K562 (cell line): Measurements from ENCODE around the gene CACNA2D3. TPM values are rescaled to one million over a fixed set of nuclear protein-coding genes. Genes with fewer than 3 reads are reported as not detected.

Experiments
- ATAC-seq: fragments of 200-7000 bp; cut with Tn5 transposase; 3 replicates; pipeline ENCODE4 v1.9.1; 2020; ENCODE audit warnings: moderate library complexity
- BruUV-seq: library from RNA; stranded (reverse); fragments of 400-500 nt; replicated peaks from 2 replicates; lab custom pipeline; 2021; lab: Mats Ljungman, UMichigan
- CTCF ChIA-PET: fragments of 300-600 bp; formaldehyde crosslinking; extraction: SDS; loops from one replicate; lab custom pipeline; 2021; ENCODE audit warnings: low intra/inter-chr PET ratio; lab: Yijun Ruan, JAX
- POLR2A ChIA-PET: fragments of 300-600, 350-650 bp; sonication (Branson Sonifier 250); formaldehyde crosslinking; extraction: SDS; loops from one replicate; lab custom pipeline; 2021; ENCODE audit warnings: antibody characterized with exemption, inconsistent platforms; lab: Yijun Ruan, JAX
- DNase-seq, 4 experiments: peaks; one replicate each; pipeline versions ENCODE4 v3.0.0 to v3.0.0-alpha.2; 2011 to 2018; ENCODE audit warnings: low spot score in 3 of 4, mixed read lengths in 3 of 4; ENCODE audit errors: extremely low read depth in 1 of 4
- FAIRE-seq: peaks from 2 replicates; lab custom pipeline; 2011; peaks lifted over from hg19 to GRCh38; lab: Jason Lieb, UNC
- H2AFZ ChIP-seq: 2 replicates; pipeline ENCODE4 v1.6.0; 2011; ENCODE audit warnings: low read depth, low read length, control low read depth, inconsistent platforms
- H3K27ac ChIP-seq: fragments of 200-600 bp; 3 replicates; pipeline ENCODE4 v1.8.0; 2011; ENCODE audit warnings: low read depth, mild to moderate bottlenecking, control low read depth, inconsistent platforms, low read length, moderate library complexity, mixed read lengths; ENCODE audit errors: extremely low read depth
- H3K27me3 ChIP-seq, 2 experiments: fragments of 300-600 bp in 1 of 2; 2 replicates in 1 of 2; 3 replicates in 1 of 2; pipeline versions ENCODE4 v1.6.0 to v1.8.0; 2011; ENCODE audit warnings: inconsistent platforms in 2 of 2, low read length in 2 of 2, mild to moderate bottlenecking in 1 of 2, mixed read lengths in 1 of 2, moderate library complexity in 1 of 2; ENCODE audit not compliant: control insufficient read depth in 2 of 2, insufficient read depth in 2 of 2
- H3K36me3 ChIP-seq: fragments of 300-600 bp; 3 replicates; pipeline ENCODE4 v1.8.0; 2011; ENCODE audit warnings: mild to moderate bottlenecking, low read length, inconsistent platforms; ENCODE audit not compliant: control insufficient read depth, insufficient read depth
- H3K4me1 ChIP-seq, 2 experiments: fragments of 200-600 bp in 1 of 2; replicated peaks in 1 of 2; 2 replicates in 1 of 2; 3 replicates in 1 of 2; pipeline versions ENCODE4 v1.5.1 to v1.8.0; 2011; ENCODE audit warnings: inconsistent platforms in 2 of 2, low read length in 2 of 2, mild to moderate bottlenecking in 1 of 2, mixed read lengths in 1 of 2, moderate library complexity in 1 of 2; ENCODE audit not compliant: control insufficient read depth in 2 of 2, insufficient read depth in 2 of 2
- H3K4me2 ChIP-seq: 2 replicates; pipeline ENCODE4 v1.6.1; 2011; ENCODE audit warnings: low read length, control low read depth, inconsistent platforms, mixed read lengths; ENCODE audit not compliant: insufficient read depth
- H3K4me3 ChIP-seq: fragments of 200-600 bp; sonication (generic), shearing (Covaris generic); 2 replicates; pipeline ENCODE4 v1.5.1; 2016; ENCODE audit warnings: control low read depth, inconsistent platforms
- H3K79me2 ChIP-seq: fragments of 200-600 bp; 3 replicates; pipeline ENCODE4 v1.8.0; 2011; ENCODE audit warnings: low read length, inconsistent platforms; ENCODE audit not compliant: control insufficient read depth, insufficient read depth
- H3K9ac ChIP-seq, 2 experiments: 2 replicates each; pipeline versions ENCODE4 v1.6.0 to v1.6.1; 2011; ENCODE audit warnings: low read depth in 2 of 2, low read length in 2 of 2, control low read depth in 1 of 2, inconsistent platforms in 1 of 2, mild to moderate bottlenecking in 1 of 2, mixed read lengths in 1 of 2; ENCODE audit not compliant: insufficient read depth in 1 of 2
- H3K9me1 ChIP-seq: one replicate; pipeline ENCODE4 v1.6.0; 2011; ENCODE audit warnings: inconsistent platforms, mild to moderate bottlenecking, low read length, moderate library complexity; ENCODE audit not compliant: control insufficient read depth, insufficient read depth
- H3K9me3 ChIP-seq: replicated peaks from 2 replicates; pipeline ENCODE4 v1.5.1; 2011; ENCODE audit warnings: low read depth, low read length, inconsistent platforms; ENCODE audit not compliant: control insufficient read depth, insufficient read depth
- H4K20me1 ChIP-seq: replicated peaks from 2 replicates; pipeline ENCODE4 v1.6.1; 2011; ENCODE audit warnings: low read length, inconsistent platforms, mixed read lengths; ENCODE audit not compliant: control insufficient read depth, insufficient read depth
- CTCF ChIP-seq, 3 experiments: IDR thresholded peaks in 2 of 3; conservative IDR thresholded peaks in 1 of 3; 2 replicates each; pipeline ENCODE4 v1.5.1; 2011 to 2012; ENCODE audit warnings: low read length in 3 of 3, mild to moderate bottlenecking in 3 of 3, control low read depth in 2 of 3, improper control_type of control experiment in 1 of 3, inconsistent platforms in 1 of 3, low read depth in 1 of 3, mixed read lengths in 1 of 3, moderate library complexity in 1 of 3; ENCODE audit not compliant: insufficient read depth in 2 of 3
- ELF1 ChIP-seq: fragments of 200-800 bp; sonication (Bioruptor generic); IDR thresholded peaks from 2 replicates; pipeline ENCODE4 v1.6.1; 2016; ENCODE audit warnings: missing genetic modification characterization, missing compliant biosample characterization
- HNRNPK ChIP-seq: fragments of 200-400 bp; formaldehyde crosslinking; IDR thresholded peaks from one replicate; pipeline ENCODE4 v1.6.1; 2018; ENCODE audit warnings: mild to moderate bottlenecking, low read depth, low read length; ENCODE audit not compliant: poor library complexity, severe bottlenecking
- JUNB ChIP-seq: fragments of 450-650 bp; formaldehyde crosslinking; conservative IDR thresholded peaks from 2 replicates; pipeline ENCODE4 v1.4.0; 2020; ENCODE audit warnings: mild to moderate bottlenecking
- MEF2D ChIP-seq: conservative IDR thresholded peaks from 2 replicates; pipeline ENCODE4 v1.6.1; 2016; ENCODE audit warnings: low read depth, missing genetic modification characterization, missing compliant biosample characterization
- NFE2 ChIP-seq: IDR thresholded peaks from 2 replicates; pipeline ENCODE4 v1.6.1; 2014; ENCODE audit warnings: antibody characterized with exemption, low read depth
- POLR2AphosphoS2 ChIP-seq: IDR thresholded peaks from 2 replicates; pipeline ENCODE4 v1.6.1; 2012; ENCODE audit warnings: low read length, improper control_type of control experiment
- RBM34 ChIP-seq: fragments of 200-400 bp; formaldehyde crosslinking; IDR thresholded peaks from 2 replicates; pipeline ENCODE4 v1.6.1; 2018; ENCODE audit warnings: low read length, borderline replicate concordance; ENCODE audit not compliant: insufficient read depth
- RNF2 ChIP-seq: sonication (generic); IDR thresholded peaks from 2 replicates; pipeline ENCODE4 v1.6.1; 2016
- SIN3B ChIP-seq: fragments of 450-650 bp; IDR thresholded peaks from 2 replicates; pipeline ENCODE4 v1.6.1; 2017; ENCODE audit warnings: low read depth, mild to moderate bottlenecking, moderate library complexity
- ZNF12 ChIP-seq: sonication (generic); formaldehyde crosslinking; IDR thresholded peaks from 2 replicates; pipeline ENCODE4 v1.4.0; 2020; ENCODE audit warnings: mild to moderate bottlenecking, missing genetic modification reagents
- ZNF589 ChIP-seq: fragments of 200-800 bp; sonication (Bioruptor generic); IDR thresholded peaks from 2 replicates; pipeline ENCODE4 v1.6.1; 2016; ENCODE audit warnings: low read depth, missing genetic modification characterization, missing compliant biosample characterization
- WGBS: fragments of 100-300 bp; shearing (Covaris generic); methylation state at CpG from one replicate; pipeline ENCODE4 v1.1.6; 2016; ENCODE audit warnings: low coverage, mixed read lengths; ENCODE audit not compliant: insufficient coverage; ENCODE audit errors: missing lambda C conversion rate; 5-methylcytosine and 5-hydroxymethylcytosine counted together
- in situ Hi-C: fragments of 300-500 bp; cut with MboI; formaldehyde crosslinking; loops from 4 replicates; pipeline ENCODE4 v1.15.0; 2018; ENCODE audit warnings: inconsistent platforms, mixed read lengths
- intact Hi-C: fragments of 100-400 bp; cut with micrococcal nuclease; formaldehyde crosslinking; loops from 2 replicates; pipeline ENCODE4 v1.14.2; 2022
- polyA plus RNA-seq, 8 experiments: library from polyadenylated mRNA; depleted of rRNA in 4 of 8; stranded (reverse) in 5 of 8; unstranded in 3 of 8; fragments of >200 nt; fragmentation: Nextera tagmentation in 2 of 8; fragmentation: Illumina TruSeq in 1 of 8; extraction: Ambion mirVana in 2 of 8; extraction: Trizol in 1 of 8; gene quantifications; 2 replicates each; pipeline versions ENCODE4 v1.2.1 to v1.2.3, GENCODE V29; 2011 to 2014; ENCODE audit warnings: inconsistent platforms in 1 of 8, missing spikeins in 1 of 8
- total RNA-seq, 7 experiments: library from RNA; depleted of rRNA in 6 of 7; stranded (reverse); fragments of >200 nt in 6 of 7; fragmentation: Illumina TruSeq in 2 of 7; extraction: Trizol in 2 of 7; gene quantifications; 2 replicates each; pipeline versions ENCODE4 v1.2.1 to v1.2.3, GENCODE V29; 2011 to 2021; ENCODE audit warnings: low replicate concordance in 1 of 7
- TF ChIP-seq, protein P1 (sequence below), 2 experiments: fragments of 450-650 bp in 1 of 2; sonication (generic) in 1 of 2; formaldehyde crosslinking in 1 of 2; IDR thresholded peaks in 1 of 2; conservative IDR thresholded peaks in 1 of 2; 2 replicates each; pipeline versions ENCODE4 v1.6.1 to v1.8.1; 2016 to 2023; ENCODE audit warnings: mild to moderate bottlenecking in 2 of 2, moderate library complexity in 2 of 2, inconsistent platforms in 1 of 2, missing genetic modification reagents in 1 of 2

Gene CACNA2D3
- total and polyA plus RNA-seq, 9 of the 15 experiments (the other 6 are each of a cell fraction or from before 2014, with no cell fraction given), result 0.01 TPM; not detected in 8

DNA sequence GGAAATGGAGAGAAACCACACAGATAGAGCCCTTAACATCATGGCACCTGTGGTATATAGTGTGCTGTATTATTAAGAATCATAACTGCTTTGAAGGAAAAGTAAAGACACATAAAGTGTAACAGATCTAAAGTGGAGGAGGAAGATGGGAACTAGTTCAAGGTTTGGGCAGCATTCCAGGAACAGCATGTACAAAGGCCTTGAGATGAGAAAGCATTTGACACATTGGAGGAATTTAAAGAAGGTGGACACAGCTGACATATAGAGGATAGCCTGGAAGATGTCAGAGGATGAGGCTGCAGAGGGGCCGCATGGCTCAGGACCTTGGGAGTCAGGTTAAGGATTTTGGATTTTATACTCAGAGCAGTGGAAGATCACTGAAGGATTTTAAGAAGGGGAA is 766.5 kb downstream of the CACNA2D3 start (continued):
- TF ChIP-seq SIN3B (no peak), HNRNPK (no peak)

DNA sequence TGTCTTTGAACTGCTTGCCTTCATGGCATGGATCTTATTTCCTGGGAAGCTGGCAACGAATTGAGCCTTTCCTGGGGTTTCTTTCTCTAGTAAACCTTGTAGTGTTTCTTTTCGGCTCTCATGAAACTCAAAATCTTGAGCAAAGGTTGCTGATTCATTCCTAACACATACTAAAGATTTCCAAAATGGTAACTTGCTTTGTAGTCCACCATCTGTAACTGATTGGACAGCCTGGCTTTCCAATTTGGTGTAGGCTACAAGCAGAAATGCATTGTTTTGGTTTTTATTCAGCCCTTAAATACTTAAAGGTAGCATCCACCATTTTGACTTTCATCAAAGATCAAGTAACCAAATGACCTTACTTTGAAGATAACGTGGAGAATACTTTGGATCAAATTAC is 767.4 kb downstream of the CACNA2D3 start:
- POLR2A ChIA-PET, result interaction anchor here (0.9 to 1.5 kb wide), 2 partner anchors 14 to 286 kb away, joined by 3 read pairs; no protein-coding TSS in a partner anchor
- no peak for FAIRE-seq

DNA sequence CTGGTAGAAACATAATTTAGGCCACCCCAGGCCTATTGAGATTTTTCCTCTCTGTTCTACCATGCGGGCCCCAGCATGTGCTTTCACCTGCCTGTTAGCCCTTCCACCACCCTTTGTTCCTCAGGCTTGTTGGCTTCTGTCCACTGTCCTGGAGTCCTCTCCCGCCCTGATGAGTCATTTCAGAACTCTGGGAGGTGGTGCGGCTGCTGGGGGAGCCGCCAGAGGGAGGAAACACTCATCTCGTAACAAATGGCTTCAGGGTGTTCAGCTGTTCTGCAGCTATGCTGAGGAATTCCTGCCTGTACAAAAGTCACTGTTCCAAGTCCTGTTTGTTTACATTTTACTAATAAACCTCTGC is 769.2 kb downstream of the CACNA2D3 start:
- Histone ChIP-seq H3K9ac (no peak overlapping the region), H2AFZ (no peak overlapping the region), H3K4me1 (no peaks in the 10 kb centered on the region; a peak in 3 of 5 replicates), H3K27ac (no peak overlapping the region), H3K36me3 (no peaks in the 10 kb centered on the region), H3K4me3 (no peak overlapping the region), H3K79me2 (no peaks in the 10 kb centered on the region), H3K4me2 (no peak overlapping the region), H4K20me1 (no peaks in the 10 kb centered on the region), H3K9me3 (no peaks in the 10 kb centered on the region), H3K27me3 (no peaks in the 10 kb centered on the region), H3K9me1 (no peaks in the 10 kb centered on the region)
- BruUV-seq, result no TSS peak
- ATAC-seq, result peak; percentile 81
- in situ Hi-C loops (no loop called here), intact Hi-C loops (no loop called here)
- CTCF ChIA-PET, result no interaction called here
- no peak for FAIRE-seq
- DNase-seq, result peak; percentile 24 to 58 (median 34)
- 0% methylated on average over 5 of the region's 5 CpGs for WGBS
- POLR2A ChIA-PET, result interaction anchor here (0.9 to 1.6 kb wide), 2 partner anchors 9 to 16 kb away, joined by 5 read pairs; no protein-coding TSS in a partner anchor
- TF ChIP-seq, protein P1, sequence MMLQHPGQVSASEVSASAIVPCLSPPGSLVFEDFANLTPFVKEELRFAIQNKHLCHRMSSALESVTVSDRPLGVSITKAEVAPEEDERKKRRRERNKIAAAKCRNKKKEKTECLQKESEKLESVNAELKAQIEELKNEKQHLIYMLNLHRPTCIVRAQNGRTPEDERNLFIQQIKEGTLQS (IDR thresholded peaks at IDR 0.05), result peak; percentile 76
- TF ChIP-seq, protein P1 (CRISPR knock-in tag; conservative IDR thresholded peaks at IDR 0.05), result no peak
- TF ChIP-seq CTCF (IDR thresholded peaks at IDR 0.05 in 2 of 3, conservative IDR thresholded peaks at IDR 0.05 in 1 of 3; ENCODE audit: insufficient read depth in 2 of 3, low read depth in 1 of 3, low read length in 3 of 3) (peak; percentile 16 to 47 (median 37); a peak in 4 of 6 replicates), NFE2 (peak; percentile 35; the same call in 1 of the 2 replicates), JUNB (CRISPR knock-in tag) (0 out of 2 replicates have a peak, but pooled peaks have one; percentile 47)

More for the DNA sequence above, 767.4 kb downstream of the CACNA2D3 start:
- Histone ChIP-seq H3K9me1 (no peaks in the 10 kb centered on the region), H3K36me3 (no peaks in the 10 kb centered on the region), H4K20me1 (no peaks in the 10 kb centered on the region), H3K27me3 (no peaks in the 10 kb centered on the region), H3K4me1 (no peaks in the 10 kb centered on the region; a peak in 3 of 5 replicates), H2AFZ (no peak overlapping the region), H3K27ac (no peak overlapping the region), H3K9ac (no peak overlapping the region), H3K4me3 (no peak overlapping the region), H3K4me2 (no peak overlapping the region), H3K79me2 (no peaks in the 10 kb centered on the region), H3K9me3 (no peaks in the 10 kb centered on the region)
- DNase-seq (no peak), ATAC-seq (no peak)
- in situ Hi-C loops, result no loop called here
- TF ChIP-seq POLR2AphosphoS2 (no peak), MEF2D (no peak), ZNF12 (CRISPR knock-in tag) (no peak), RBM34 (no peak), RNF2 (no peak), ELF1 (no peak), ZNF589 (no peak)
- intact Hi-C loops, result no loop called here
- 12% methylated on average over 3 of the region's 3 CpGs for WGBS
- CTCF ChIA-PET, result no interaction called here
- no TSS peak for BruUV-seq
